Measurements from ENCODE around the gene ACSM6. TPM values are rescaled to one million over a fixed set of nuclear protein-coding genes. Genes with fewer than 3 reads are reported as not detected.
"Not testable (repeated sequence)": the region's sequence is repeated elsewhere in the genome, so short reads cannot be mapped to it uniquely, and the experiment has no call there.

Gene ACSM6
- total RNA-seq, 1 experiment from 2014 or later = not detected

- H3K36me3 Mint-ChIP-seq = peaks cover 27% of the 10 kb centered on the region
- ChIA-PET POLR2A (no interaction called here), CTCF (interaction anchor here (0.6 to 2.7 kb wide), 10 partner anchors 21 to 190 kb away, joined by 3 to 53 read pairs (median 4); no protein-coding TSS in a partner anchor)
- no peak for DNase-seq (ENCODE audit: low spot score)
- peaks cover 25% of the 10 kb centered on the region for H3K4me1 Mint-ChIP-seq
- H3K9me3 Mint-ChIP-seq = peaks cover 18% of the 10 kb centered on the region
- TF ChIP-seq EMX1 (CRISPR knock-in tag; IDR thresholded peaks at IDR 0.05) = no peak
- TF ChIP-seq FOXJ3 (CRISPR knock-in tag; IDR thresholded peaks at IDR 0.05; ENCODE audit: borderline replicate concordance) = no peak
- no peak overlapping the region for H3K4me3 Mint-ChIP-seq
- H3K27me3 Mint-ChIP-seq (ENCODE audit: low read depth) = no peaks in the 10 kb centered on the region
- H3K27ac Mint-ChIP-seq = no peak overlapping the region
- ATAC-seq = peak; percentile 60
Observed at GRCh38 chr10:95201736-95202135, 7.7 kb downstream of the ACSM6 start.

GRCh38 chr10:95202865-95203264 is 8.8 kb downstream of the ACSM6 start:
- peaks cover 22% of the 10 kb centered on the region for H3K4me1 Mint-ChIP-seq
- not testable (repeated sequence) for ATAC-seq; H3K27ac Mint-ChIP-seq; H3K4me3 Mint-ChIP-seq; H3K27me3 Mint-ChIP-seq (ENCODE audit: low read depth); DNase-seq (ENCODE audit: low spot score)
- POLR2A ChIA-PET = interaction anchor here (0.7 kb wide), 1 partner anchor 30 kb away, joined by 5 read pairs; no protein-coding TSS in a partner anchor
- peaks cover 18% of the 10 kb centered on the region for H3K9me3 Mint-ChIP-seq
- H3K36me3 Mint-ChIP-seq = peaks cover 27% of the 10 kb centered on the region
- CTCF ChIA-PET = interaction anchor here (0.6 to 2.7 kb wide), 5 partner anchors 40 to 415 kb away, joined by 3 to 53 read pairs (median 11); no protein-coding TSS in a partner anchor

- POLR2A ChIA-PET = no interaction called here
- Mint-ChIP-seq H3K27ac (peak overlapping the region; percentile 92), H3K4me3 (no peak overlapping the region), H3K36me3 (peaks cover 23% of the 10 kb centered on the region), H3K27me3 (ENCODE audit: low read depth) (no peaks in the 10 kb centered on the region), H3K9me3 (peaks cover 13% of the 10 kb centered on the region), H3K4me1 (peaks cover 17% of the 10 kb centered on the region)
- CTCF ChIA-PET = interaction anchor here (0.7 to 1.0 kb wide), 6 partner anchors 11 to 396 kb away, joined by 3 to 17 read pairs (median 3); no protein-coding TSS in a partner anchor
- peak; percentile 82 for ATAC-seq
- TF ChIP-seq SMAD3 (CRISPR knock-in tag; IDR thresholded peaks at IDR 0.05; ENCODE audit: borderline replicate concordance) = no peak
- TF ChIP-seq NR3C1 (CRISPR knock-in tag; conservative IDR thresholded peaks at IDR 0.05; ENCODE audit: low read depth) = 0 out of 2 replicates have a peak, but pooled peaks have one; percentile 42
- DNase-seq (ENCODE audit: low spot score) = no peak
Observed at GRCh38 chr10:95208702-95209391, 14.8 kb downstream of the ACSM6 start.

- peaks cover 17% of the 10 kb centered on the region for H3K36me3 Mint-ChIP-seq
- peak overlapping the region; percentile 92 for H3K27ac Mint-ChIP-seq
- H3K4me1 Mint-ChIP-seq = peaks cover 16% of the 10 kb centered on the region
- peak; percentile 96 for TF ChIP-seq HMGA2 (CRISPR knock-in tag; IDR thresholded peaks at IDR 0.05)
- TF ChIP-seq STAT6 (CRISPR knock-in tag; conservative IDR thresholded peaks at IDR 0.05; ENCODE audit: low read depth) = no peak
- no peak overlapping the region for H3K4me3 Mint-ChIP-seq
- no peak for ATAC-seq
- POLR2A ChIA-PET = no interaction called here
- peaks cover 11% of the 10 kb centered on the region for H3K9me3 Mint-ChIP-seq
- CTCF ChIA-PET = interaction anchor here (0.7 to 1.7 kb wide), 8 partner anchors 10 to 395 kb away, joined by 3 to 17 read pairs (median 3); no protein-coding TSS in a partner anchor
- no peaks in the 10 kb centered on the region for H3K27me3 Mint-ChIP-seq (ENCODE audit: low read depth)
- no peak for DNase-seq (ENCODE audit: low spot score)
Observed at GRCh38 chr10:95209509-95210127, 15.6 kb downstream of the ACSM6 start.

GRCh38 chr10:95211606-95212279 is 17.7 kb downstream of the ACSM6 start:
- Mint-ChIP-seq H3K4me1 (peaks cover 22% of the 10 kb centered on the region), H3K27ac (no peak overlapping the region; the same call in 1 of the 2 replicates), H3K36me3 (peaks cover 18% of the 10 kb centered on the region), H3K4me3 (no peak overlapping the region), H3K27me3 (ENCODE audit: low read depth) (no peaks in the 10 kb centered on the region), H3K9me3 (peaks cover 13% of the 10 kb centered on the region)
- ChIA-PET POLR2A (no interaction called here), CTCF (interaction anchor here (1.0 to 1.7 kb wide), 2 partner anchors 31 to 53 kb away, joined by 3 to 13 read pairs; no protein-coding TSS in a partner anchor)
- ATAC-seq = no peak
- no peak for DNase-seq (ENCODE audit: low spot score)
- TF ChIP-seq ATF1 (CRISPR knock-in tag; IDR thresholded peaks at IDR 0.05) (no peak), SOX15 (CRISPR knock-in tag; IDR thresholded peaks at IDR 0.05) (no peak), MLX (CRISPR knock-in tag; IDR thresholded peaks at IDR 0.05) (no peak), SMAD4 (CRISPR knock-in tag; IDR thresholded peaks at IDR 0.05) (no peak), RELA (CRISPR knock-in tag; IDR thresholded peaks at IDR 0.05; ENCODE audit: borderline replicate concordance) (no peak), ZMAT4 (CRISPR knock-in tag; IDR thresholded peaks at IDR 0.05) (no peak), SMAD3 (CRISPR knock-in tag; IDR thresholded peaks at IDR 0.05; ENCODE audit: borderline replicate concordance) (no peak), ZNF263 (CRISPR knock-in tag; IDR thresholded peaks at IDR 0.05; ENCODE audit: low read depth) (no peak), STAT6 (CRISPR knock-in tag; conservative IDR thresholded peaks at IDR 0.05; ENCODE audit: low read depth) (no peak), ELF4 (CRISPR knock-in tag; IDR thresholded peaks at IDR 0.05; ENCODE audit: low read depth) (no peak), MAX (CRISPR knock-in tag; IDR thresholded peaks at IDR 0.05) (no peak)

All from WTC11 (cell line).